GM19099 (cell line): ENCODE data around the gene CLIC4.

Experiments
- POLR2A ChIP-seq: IDR thresholded peaks from 3 replicates; pipeline ENCODE4 v1.6.1; 2011; ENCODE audit warnings: low read depth; ENCODE audit not compliant: insufficient read length; ENCODE audit errors: extremely low read depth

Gene CLIC4

GRCh38 chr1:24859063-24860010 is 114.1 kb downstream of the CLIC4 start:
- TF ChIP-seq POLR2A, result no peak

DNA sequence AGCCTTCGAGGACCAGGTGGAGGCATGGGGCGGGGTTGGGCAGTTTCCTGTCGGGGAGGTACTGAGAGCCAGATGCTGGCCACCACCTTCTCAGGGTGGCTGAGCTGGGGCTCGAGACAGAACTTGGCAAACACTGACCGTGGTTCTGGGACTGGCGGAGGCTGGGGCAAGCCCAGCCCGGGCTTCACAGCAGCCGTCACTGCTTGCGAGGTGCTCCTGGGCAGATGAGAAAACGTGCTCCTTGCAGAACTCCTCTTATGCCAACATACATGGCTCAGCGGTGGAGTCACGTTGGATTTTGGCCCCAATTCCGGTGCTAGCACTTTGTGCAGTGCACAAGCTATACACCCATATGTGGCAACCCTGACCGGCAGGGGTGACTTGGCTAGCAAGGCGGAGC is 115.6 kb downstream of the CLIC4 start:
- TF ChIP-seq POLR2A, result no peak

- no peak for TF ChIP-seq POLR2A
These were observed 116.8 kb downstream of the CLIC4 start for GRCh38 chr1:24861821-24862727.

- TF ChIP-seq POLR2A, result no peak
These were observed 117.7 kb downstream of the CLIC4 start for GRCh38 chr1:24862775-24863483.

GRCh38 chr1:24864370-24864777 is 119.1 kb downstream of the CLIC4 start:
- no peak for TF ChIP-seq POLR2A

DNA sequence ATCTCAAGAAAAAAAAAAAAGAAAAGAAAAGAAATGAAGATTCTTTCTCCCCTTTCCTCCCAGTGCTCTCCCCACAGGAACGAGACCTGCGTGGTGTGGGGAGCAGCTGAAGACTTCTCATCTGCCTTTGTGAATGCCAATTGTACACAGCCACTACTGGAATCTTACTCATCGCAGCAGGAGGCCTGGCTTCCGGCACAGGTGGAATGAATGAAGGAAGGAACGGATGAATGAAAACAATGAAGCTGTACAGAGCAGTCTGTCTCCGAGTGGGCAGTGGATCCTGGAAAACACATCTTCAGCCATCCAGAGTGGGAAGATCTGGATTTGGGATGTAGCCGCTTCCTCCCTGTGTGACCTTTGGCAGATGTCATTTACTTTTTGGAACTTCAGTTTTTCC is 119.9 kb downstream of the CLIC4 start:
- TF ChIP-seq POLR2A, result no peak

GRCh38 chr1:24865587-24865986 is 120.3 kb downstream of the CLIC4 start:
- no peak for TF ChIP-seq POLR2A

- TF ChIP-seq POLR2A, result no peak
These were observed 121.2 kb downstream of the CLIC4 start for GRCh38 chr1:24866211-24867083.

- no peak for TF ChIP-seq POLR2A
These were observed 122.0 kb downstream of the CLIC4 start for GRCh38 chr1:24867084-24867870.

- no peak for TF ChIP-seq POLR2A
These were observed 123.0 kb downstream of the CLIC4 start for GRCh38 chr1:24868016-24868875.

DNA sequence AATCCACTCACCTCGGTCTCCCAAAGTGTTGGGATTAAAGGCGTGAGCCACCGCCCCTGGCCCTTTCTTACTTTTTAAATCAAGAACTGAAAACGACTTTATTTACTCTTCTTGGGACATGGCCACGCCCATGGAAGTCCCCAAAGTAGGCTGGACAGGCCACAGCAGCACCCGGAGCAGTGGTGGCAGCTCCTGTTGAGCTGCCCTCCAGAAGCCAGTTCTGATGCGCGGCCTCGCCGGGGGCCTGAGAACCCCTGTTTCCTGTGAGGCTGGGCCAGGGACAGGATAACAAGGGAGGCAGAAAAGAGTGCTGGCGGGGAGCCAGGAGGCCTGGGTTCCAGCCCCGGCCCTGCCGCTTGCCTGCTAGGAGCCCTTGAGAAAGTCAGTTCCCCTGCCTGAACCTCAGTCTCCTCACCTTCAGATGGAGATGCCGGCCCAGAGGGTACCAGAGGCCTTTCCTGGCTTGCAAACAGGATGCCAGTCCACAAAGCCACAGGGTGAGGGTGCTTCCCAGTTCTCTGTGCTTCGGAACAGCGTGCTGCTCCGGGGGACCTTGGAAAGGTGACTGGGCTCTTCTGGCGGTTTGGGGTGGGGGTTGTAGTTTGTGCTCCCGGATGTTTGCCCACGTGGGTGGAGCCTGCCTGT is 125.4 kb downstream of the CLIC4 start:
- no peak for TF ChIP-seq POLR2A
